Mammary epithelial cell (primary cell): Measurements from ENCODE around the gene EXOC3L1.

ENCODE experiments used
- CTCF ChIP-seq, 2 donors: IDR thresholded peaks in 1 of 2; conservative IDR thresholded peaks in 1 of 2; 2 replicates each; pipeline ENCODE4 v1.5.1; 2011 to 2012; ENCODE audit warnings: inconsistent platforms in 2 of 2, low read length in 2 of 2, mild to moderate bottlenecking in 2 of 2, control low read depth in 1 of 2, low read depth in 1 of 2; ENCODE audit not compliant: insufficient read depth in 1 of 2; ENCODE audit errors: extremely low read depth in 1 of 2
- EZH2 ChIP-seq: IDR thresholded peaks from 2 replicates; pipeline ENCODE4 v1.6.1; 2012; ENCODE audit warnings: low read length, inconsistent platforms, borderline replicate concordance

GRCh38 chr16:67158637-67159600, 31.0 kb downstream of the EXOC3L1 start:
- TF ChIP-seq EZH2 (no peak), CTCF (conservative IDR thresholded peaks at IDR 0.05 in 1 of 2, IDR thresholded peaks at IDR 0.05 in 1 of 2; ENCODE audit: extremely low read depth in 1 of 2, insufficient read depth in 1 of 2, low read depth in 1 of 2, low read length in 2 of 2) (no peak)
